HG03045 (cell line): Measurements from ENCODE around the gene CD24.
"Not testable (repeated sequence)": the region's sequence is repeated elsewhere in the genome, so short reads cannot be mapped to it uniquely, and the experiment has no call there.

ENCODE experiments used
- ATAC-seq: cut with Tn5 transposase; IDR thresholded peaks from one replicate; pipeline ENCODE4 v1.9.1; 2021; ENCODE audit warnings: mild to moderate bottlenecking, moderate library complexity; ENCODE audit not compliant: unreplicated experiment

The CD24 gene, protein sequence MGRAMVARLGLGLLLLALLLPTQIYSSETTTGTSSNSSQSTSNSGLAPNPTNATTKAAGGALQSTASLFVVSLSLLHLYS

DNA sequence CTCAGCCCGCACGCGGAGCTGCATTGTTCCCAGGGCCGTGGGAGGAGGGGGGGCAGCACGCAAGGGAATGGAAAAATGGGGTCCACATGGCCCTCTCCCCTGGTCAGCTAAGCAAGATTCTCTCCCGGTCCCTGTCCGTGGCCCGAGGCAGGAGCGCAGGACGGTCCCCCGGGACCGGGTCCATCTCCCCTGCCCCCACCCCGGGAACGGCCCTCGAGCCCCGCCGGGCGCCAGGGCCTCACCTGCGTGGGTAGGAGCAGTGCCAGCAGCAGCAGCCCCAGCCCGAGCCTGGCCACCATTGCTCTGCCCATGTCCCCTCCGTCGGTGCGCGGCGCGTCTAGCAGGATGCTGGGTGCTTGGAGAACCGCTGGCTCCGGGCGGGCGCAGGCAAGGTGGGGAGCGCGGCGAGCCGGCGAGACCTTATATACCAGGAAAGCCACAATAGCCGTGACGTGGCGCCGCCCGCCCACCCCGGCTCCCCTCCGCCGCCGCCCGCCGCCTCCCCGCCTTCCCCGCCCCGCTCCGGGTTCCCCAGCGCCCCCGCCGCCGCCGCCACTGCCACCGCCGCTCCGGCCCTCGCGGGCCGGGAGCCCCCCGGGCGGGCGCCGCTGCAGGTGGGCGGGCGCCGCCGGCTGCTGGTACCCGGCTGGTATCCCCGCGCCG lies at the start of gene CD24:
CD24 (minus strand) TSS at position 394 of the 663 bp plus-strand sequence; CDS start at position 311, 83 bp downstream.
- peak; percentile 31 for ATAC-seq

DNA sequence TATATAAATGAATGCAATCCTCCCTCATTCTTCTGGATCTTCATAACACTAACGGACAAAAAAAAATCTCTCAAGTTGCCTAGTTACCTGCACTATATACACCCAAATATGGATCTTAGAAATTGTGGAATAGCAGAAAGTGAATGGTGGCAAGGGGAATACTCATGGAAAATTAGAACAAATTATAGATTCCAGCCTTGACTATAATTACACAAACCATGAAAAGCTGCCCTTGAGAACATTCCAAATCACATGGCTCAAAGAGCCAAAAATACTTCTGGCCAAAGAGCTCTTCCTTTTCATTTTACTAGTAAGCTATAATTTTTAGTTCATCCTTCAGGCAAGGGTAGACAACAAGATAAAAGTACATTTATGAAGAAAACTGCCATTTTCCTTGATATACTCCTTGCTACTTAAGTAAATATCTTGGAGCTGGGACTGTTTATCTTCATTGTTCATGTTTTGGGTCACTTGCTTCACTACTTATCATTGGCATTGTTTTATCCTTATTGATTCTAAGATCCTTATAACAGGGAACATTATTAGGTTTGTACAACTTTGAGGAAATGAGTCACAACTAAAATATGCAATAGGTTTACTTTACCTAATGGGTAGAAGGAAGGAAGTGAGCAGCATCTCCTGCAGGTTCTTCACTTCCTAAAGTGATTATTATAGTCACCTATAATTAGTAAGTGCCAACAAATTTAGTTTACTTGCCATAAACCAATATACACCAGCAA lies 47.1 kb upstream of the CD24 start:
- ATAC-seq = no peak

DNA sequence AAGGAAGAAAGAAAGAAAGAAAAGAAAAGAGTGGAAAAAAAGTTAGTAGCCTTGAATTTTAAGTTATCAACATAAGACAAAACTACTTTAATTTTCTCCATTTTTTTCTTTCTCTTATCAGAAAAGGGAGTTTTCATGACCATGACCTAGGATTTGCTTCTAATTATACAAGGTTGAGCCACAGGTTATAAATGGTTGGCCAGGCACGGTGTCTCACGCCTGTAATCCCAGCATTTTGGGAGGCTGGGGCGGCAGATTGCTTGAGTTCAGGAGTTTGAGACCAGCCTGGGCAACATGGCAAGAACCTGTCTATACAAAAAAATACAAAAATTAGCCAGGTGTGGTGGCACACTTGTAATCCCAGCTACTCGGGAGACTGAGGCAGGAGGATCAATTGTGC lies 45.7 kb upstream of the CD24 start:
- ATAC-seq = no peak

DNA sequence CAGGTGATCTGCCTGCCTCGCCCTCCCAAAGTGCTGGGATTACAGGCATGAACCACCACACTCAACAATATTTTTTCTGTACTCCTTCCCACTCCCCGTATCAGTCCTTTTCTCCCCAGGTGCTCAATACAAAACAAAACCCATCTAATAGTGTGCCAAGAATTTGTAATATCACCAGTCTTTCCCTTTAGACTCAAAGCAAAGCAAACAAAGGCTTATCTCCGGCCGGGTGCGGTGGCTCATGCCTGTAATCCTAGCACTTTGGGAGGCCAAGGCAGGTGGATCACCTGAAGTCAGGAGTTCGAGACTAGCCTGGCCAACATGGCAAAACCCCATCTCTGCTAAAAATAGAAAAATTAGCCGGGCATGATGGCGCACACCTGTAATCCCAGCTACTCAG lies 45.1 kb upstream of the CD24 start:
- not testable (repeated sequence) for ATAC-seq

DNA sequence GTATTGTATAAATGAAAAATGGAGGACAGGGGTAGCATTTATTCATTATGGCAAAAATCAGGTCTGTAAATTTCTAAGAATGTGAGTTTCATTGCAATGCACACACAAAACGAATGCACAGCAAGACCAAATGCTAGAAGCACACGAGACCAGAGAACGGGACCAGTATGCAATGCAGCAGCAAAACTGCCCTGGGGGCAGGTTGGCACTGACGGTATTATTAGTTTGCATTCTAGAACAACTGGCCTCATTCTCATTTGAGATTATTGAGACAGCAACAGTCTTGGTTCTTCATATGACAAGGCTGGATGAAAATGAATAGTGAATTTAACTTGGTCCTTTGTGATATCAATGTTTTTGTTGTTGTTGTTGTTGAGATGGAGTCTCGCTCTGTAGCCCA lies 44.5 kb upstream of the CD24 start:
- no peak for ATAC-seq

DNA sequence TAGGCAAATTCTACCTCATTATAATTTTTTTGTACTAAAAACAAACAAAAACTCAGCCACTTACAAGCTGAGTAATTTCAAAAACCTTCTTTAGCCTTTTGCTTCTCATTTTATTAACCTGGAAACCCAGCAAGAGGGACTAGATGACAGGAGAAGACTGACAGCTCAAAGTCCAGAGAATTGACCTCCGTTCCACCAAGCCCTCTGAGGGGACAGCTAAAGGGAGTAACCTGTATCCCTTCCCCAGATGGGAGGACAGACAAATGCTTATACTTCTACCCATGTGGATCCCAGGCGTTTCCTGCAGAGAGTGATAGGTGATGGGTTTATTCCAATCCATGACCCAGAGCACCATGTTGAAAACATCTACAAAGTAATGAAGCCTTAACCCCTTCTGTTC lies 35.0 kb upstream of the CD24 start:
- no peak for ATAC-seq

DNA sequence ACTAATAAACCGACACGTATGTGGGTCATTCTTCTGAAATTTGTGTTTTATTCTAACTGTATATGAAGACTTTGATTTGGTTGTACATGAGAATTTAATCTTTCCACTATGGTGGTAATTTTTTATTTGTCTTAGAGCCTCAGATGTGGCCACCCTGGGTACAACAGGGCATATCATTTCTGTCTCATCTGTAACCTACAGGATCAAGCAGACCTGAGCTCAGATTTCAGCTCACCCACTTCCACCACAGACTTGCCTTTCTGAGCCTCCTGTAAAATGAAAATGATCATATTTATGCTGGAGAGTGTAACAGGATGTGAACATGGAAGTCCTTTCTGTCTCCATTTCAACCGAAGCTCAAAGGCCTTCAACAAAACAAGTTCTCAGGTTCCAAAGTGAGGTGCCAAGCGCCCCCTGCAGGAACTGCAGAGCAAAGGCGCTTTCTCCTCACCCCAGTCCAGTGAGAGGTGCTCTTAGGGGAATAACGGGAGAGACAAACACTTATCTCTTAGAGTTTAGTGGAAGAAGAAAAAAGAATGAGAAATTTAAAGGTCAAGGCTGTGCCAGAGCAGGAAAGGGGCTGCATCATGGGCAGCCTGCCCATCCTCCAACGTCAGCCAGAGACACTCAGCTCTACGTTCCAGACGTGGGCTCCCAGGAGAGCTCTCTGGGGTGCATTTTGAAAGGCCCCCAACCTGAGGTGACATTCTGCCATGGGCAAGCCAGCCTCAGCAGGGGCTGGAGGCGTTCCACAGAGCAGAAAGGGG lies 23.0 kb upstream of the CD24 start:
- no peak for ATAC-seq

DNA sequence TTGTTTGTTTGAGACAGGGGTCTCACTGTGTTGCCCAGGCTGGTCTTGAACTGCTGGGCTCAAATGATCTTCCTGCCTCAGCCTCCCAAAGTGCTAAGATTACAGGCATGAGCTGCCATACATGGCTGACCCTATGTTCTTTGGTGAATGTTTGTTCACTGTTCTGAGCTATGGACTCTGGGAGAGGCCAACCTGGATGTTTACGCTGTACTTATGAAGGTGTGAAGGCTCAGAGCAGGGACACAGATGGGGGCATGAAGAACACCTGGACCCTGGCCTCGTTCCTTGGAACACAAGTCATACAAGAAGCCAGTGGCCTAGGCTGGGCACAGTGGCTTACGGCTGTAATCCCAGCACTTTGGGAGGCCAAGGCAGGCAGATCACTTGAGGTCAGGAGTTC lies 21.1 kb upstream of the CD24 start:
- no peak for ATAC-seq

DNA sequence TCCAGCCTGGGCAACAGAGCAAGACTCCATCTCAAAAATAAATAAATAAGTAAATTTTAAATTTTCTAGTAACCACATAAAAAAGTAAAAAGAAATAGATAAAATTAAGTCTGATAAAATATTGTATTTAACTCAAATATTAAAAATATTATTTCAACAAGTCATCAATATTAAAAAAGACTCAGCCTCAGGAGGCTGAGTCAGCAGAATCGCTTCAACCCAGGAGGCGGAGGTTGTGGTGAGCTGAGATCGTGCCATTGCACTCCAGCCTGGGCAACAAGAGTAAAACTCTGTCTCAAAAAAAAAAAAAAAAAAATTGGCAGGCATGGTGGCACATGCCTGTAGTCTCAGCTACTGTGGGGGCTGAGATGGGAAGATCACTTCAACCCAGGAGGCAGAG lies 15.2 kb upstream of the CD24 start:
- ATAC-seq = not testable (repeated sequence)

DNA sequence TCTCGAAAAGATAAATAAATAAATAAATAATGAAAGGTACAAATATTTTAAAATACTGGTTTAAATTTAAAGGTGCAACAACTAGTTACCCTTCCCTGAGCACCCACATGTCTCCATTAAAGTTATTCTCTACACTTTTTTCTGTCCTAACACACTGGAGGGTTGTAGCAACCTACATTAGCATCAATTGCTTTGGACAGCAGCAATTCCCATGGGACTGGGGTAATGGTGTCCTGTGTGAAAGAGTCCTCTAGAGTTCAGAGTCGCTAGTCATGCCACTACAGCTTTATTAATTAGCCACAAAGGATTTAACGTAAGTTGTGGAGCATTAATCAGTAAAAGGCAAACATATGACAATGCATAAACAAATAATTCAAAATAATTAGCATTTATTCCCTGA lies 14.1 kb upstream of the CD24 start:
- no peak for ATAC-seq

DNA sequence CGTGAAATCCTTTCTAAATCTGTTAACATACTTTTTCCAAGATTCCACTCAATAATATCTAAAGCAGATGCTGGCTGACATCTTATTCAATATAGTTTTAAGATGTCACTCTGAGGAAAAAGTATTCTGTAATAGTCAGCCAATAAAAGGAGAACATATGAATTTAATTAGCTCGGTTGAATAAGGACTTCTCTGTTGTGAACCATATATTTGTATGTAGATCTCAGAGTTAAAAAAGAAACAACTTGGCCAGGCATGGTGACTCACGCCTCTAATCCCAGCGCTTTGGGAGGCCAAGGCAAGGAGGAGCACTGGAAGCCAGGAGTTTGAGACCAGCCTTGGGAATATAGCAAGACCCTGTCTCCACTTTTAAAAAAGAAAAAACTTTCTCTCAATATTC lies 7.4 kb upstream of the CD24 start:
- no peak for ATAC-seq

DNA sequence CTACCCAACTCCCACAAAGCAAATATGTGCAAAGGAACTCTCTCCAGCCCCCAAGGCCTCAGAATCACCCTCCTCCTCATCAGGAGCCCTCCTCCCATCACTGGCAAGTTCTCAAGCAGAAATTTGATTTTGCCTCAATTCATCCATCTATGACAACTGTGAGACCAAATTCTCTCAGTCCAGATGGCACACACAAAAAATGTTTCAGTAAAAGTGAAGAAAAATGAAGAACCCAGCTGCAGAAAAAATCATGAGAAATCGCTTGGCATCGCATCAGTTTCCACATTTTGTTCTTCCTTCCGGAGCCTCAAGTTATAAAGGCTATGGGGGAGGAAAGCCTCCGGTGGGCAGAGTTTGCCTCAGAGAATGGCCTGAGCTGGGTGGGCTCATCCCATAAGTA lies 6.4 kb upstream of the CD24 start:
- no peak for ATAC-seq

DNA sequence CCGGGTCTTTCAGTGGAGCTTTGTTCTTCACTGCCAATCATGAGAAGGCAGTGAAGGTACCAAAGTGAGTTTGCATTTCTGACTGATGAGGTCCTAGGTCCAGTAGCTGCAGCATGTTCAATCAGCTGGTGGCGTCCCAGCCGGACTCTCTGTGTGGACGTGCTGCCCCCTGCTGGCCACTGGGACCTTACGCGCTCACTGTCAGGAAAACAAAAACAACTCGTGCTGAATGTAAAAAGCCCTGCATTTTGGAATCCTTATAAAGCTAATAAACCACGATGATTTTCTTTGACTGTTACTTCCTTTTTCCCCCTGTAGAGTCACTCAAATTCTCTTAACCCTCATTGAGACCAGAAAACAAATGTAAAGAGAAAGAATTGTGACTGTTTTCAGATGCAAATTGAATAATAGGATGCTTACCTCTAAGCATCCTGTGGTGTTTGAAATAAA lies 4.9 kb upstream of the CD24 start:
- ATAC-seq = no peak

DNA sequence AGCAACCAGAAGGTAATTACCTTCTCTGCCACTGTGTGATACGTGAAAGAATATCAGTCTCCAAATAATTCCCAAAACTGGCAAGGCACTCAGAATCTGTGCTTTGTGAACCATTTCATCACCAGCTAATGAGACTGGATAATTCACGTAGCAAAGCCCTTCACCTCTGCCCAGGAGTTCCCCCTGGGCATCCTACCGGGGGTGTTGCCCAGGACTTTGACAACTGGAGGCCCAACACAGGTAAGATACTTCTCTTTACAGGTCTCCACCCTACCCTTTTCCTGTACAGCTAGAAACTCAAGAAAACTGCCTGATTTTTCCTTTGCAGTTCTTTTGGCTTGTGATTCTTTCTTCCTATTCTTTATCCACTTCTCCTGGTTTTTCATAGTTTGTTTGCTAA lies 2.7 kb upstream of the CD24 start:
- no peak for ATAC-seq

DNA sequence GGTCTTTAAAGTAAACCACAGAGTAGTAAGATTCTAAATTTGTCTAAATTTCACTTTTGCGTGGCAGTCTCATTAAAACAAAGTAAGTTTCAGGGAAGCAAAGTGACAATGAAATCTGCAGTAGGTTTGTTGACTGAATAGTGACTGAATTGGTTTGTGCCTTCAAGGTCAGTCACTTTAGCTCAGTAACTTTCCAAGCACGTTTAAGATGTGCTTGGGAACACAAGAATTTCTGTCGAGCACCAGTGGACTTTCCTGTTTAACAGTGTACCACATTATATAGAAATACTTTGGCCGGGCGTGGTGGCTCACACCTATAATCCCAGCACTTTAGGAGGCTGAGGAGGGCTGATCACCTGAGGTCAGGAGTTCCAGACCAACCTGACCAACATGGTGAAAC lies 1.7 kb upstream of the CD24 start:
- ATAC-seq = no peak

DNA sequence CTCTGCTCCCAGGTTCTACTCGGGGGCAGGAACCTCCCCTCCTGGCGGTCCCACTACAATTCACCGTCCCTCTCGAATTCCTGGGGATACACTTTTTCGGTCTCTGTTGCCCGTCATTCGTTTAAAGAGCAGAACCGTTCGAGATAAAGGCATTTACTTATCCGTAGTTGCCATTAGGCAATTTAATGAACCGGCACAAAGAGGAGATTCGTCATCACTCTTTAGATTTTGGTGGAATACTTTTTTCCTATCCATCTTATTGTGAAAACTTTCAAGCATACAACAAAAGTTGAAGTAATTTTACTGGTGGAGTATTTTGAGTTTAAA lies 1.2 kb upstream of the CD24 start:
- no peak for ATAC-seq

DNA sequence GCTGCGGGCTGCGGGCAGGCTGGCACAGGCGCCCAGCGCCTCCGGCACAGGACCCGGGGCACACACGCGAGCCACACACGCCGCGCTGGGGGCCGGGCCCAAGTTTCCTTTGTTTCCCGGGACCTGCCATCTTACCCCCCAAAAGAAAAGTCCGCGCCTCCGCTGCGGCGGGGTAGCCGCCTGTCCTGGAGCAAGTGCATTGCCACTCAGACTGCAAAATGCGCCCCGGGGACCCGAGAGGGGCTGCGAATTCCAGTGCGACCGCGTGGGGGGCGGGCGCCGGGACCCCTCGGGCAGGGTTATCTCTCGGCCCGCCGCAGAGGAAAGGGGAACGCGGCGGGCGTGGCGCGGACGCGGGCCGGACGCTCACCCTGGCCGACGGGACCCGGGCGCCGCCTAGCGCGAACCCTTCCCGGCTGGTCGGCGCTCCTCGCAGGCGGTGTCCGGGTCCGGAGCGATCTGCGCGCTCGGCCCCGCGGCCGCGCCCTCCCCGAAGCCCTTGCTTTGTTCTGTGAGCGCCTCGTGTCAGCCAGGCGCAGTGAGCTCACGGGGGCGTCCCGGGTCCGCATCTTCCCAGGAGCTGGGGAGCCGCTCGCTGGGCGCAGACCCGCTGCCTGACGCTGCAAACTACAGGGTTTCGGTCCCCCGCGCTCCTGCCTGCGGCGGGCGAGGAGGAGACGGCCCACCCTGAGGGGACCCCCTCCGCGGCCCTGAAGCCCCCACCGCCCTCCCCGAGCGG lies 639 bp upstream of the CD24 start:
- ATAC-seq = peak; percentile 50

DNA sequence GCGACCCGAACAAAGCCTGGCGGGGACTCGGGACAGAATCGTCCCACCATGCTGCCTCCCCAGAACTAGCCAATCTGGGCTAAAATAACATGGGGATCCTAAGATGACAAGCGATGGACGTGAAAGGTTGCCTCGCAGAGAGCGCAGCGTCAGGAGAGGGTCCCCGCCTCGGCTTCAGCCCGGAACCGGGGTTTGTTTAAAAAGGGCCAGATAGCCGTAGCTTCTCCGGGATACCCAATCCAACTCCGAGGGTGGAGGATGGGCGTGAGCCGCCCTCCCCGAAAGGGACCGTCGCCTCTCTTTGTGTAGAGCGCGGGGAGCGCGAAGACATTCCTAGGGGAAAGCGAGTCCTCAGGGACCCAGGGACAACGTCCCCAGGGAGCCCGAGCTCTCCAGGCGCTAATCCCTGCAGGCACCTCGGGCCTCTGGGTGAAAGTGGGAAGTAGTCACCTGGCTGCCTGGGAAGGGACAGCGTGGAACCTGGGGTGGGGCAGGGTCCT lies 643 bp downstream of the CD24 start:
- no peak for ATAC-seq

DNA sequence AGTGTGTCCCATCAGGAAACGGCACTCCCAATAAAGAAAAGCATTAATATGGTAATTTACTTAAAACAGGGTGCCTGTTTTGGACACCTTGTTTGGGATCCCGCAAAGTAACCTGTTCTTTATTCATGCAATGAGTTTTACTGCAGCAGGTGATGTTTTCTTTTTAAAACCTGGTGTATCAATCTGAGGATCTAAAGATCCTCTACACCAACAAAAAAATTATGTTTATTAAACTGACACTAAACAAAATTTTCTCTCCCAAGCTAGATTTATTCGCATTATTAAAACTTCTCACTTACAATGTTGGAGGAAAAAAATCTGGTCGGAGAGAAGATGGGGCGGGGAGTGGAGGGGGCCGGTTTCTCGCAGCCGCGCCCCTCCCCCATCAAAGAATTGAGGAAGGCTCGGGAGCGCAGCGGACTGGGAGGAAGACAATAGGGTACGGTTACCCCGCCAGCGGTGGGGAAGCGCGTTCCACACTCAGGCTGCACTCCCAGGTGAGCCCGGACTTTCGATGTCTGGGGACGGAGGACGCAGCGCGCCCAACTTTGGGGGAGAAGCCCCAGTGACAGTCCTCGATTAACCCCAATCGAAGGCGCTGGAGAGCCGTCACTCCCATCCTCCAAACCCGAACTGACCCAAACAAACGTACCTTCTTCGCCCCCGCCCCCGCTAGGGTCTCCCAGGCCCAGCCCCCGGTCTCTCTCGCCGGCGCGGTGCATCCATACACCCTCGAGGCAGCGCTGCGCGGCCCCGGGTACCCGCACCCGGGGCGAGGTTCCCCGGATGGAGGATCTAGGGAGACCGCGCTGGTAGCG lies 1.3 kb downstream of the CD24 start:
- no peak for ATAC-seq

DNA sequence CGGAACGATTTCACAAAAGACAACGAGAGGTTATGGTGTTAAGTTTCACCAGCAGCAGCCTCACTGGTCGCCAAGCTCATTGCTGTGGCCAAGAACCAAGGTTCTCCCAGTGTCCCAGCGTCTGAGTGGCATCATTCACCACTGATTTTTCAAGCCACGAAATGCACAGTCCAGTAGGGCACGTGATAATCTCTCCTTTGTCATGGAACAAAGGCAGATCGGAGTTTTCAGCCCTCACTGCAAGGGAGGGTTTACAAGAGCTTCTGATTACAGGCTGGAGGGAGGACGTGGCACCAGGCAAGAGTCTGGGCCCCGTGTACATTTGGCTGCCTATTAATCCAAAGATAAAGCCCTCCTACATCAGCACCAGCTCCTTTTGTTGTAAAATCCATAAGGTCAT lies 2.0 kb downstream of the CD24 start:
- ATAC-seq = no peak
